Measurements from ENCODE around the gene CRISPLD2. TPM values are rescaled to one million over a fixed set of nuclear protein-coding genes. Genes with fewer than 3 reads are reported as not detected.

CRISPLD2 gene
- total and polyA plus RNA-seq, 9 of the 15 experiments (the other 6 are each of a cell fraction or from before 2014, with no cell fraction given), result 0.03 to 0.24 (median 0.04) TPM; not detected in 4

DNA sequence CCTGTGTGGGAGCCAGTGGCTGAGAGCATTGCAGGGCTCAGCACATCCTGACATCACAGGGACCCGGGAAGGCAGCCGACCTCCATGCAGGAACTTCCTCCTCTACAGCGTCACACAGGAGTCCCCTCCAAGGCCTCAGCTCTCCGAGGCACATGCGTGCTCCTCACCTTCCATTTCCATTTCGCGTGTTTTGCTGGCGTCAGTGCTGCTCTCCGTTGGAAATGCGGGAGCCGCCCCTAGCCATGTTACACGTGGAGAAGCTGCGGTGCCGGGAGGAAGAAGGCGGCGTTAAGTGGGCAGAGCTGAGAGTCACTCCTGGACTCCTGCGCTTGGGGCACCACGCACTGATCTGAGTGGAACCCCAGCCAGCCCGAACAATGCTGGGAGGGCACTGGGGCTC lies 25.2 kb upstream of the CRISPLD2 start:
- FAIRE-seq, result no peak
- ChIA-PET POLR2A (no interaction called here), CTCF (ENCODE audit: low intra/inter-chr PET ratio) (no interaction called here)
- Histone ChIP-seq H3K27me3 (ENCODE audit: control insufficient read depth in 2 of 2, insufficient read depth in 2 of 2, low read length in 2 of 2) (peaks cover 0 to 4% of the 10 kb centered on the region in 2 experiments; a peak in 2 of 5 replicates), H3K4me2 (ENCODE audit: insufficient read depth, low read length) (no peak overlapping the region), H3K4me1 (replicated peaks in 1 of 2; ENCODE audit: control insufficient read depth in 2 of 2, insufficient read depth in 2 of 2, low read length in 2 of 2) (peaks cover 2 to 5% of the 10 kb centered on the region in 2 experiments; a peak in 2 of 5 replicates), H3K36me3 (ENCODE audit: control insufficient read depth, insufficient read depth, low read length) (no peaks in the 10 kb centered on the region), H2AFZ (ENCODE audit: low read depth, low read length) (no peak overlapping the region), H3K79me2 (ENCODE audit: control insufficient read depth, insufficient read depth, low read length) (no peaks in the 10 kb centered on the region), H3K9ac (ENCODE audit: insufficient read depth in 1 of 2, low read depth in 2 of 2, low read length in 2 of 2) (peak overlapping the region in 1 of 2 experiments; percentile 59; a peak in 1 of 4 replicates), H3K4me3 (no peak overlapping the region), H3K9me1 (ENCODE audit: control insufficient read depth, insufficient read depth, low read length) (no peaks in the 10 kb centered on the region), H3K9me3 (replicated peaks; ENCODE audit: control insufficient read depth, insufficient read depth, low read depth, low read length) (no peaks in the 10 kb centered on the region), H3K27ac (ENCODE audit: extremely low read depth, low read depth, low read length) (no peak overlapping the region), H4K20me1 (replicated peaks; ENCODE audit: control insufficient read depth, insufficient read depth, low read length) (no peaks in the 10 kb centered on the region)
- DNase-seq (ENCODE audit: extremely low read depth in 1 of 4, low spot score in 3 of 4), result no peak
- ATAC-seq, result no peak; the same call in 1 of the 3 replicates
- BruUV-seq (replicated peaks), result no TSS peak
- in situ Hi-C loops (cut with MboI), result no loop called here
- intact Hi-C loops (cut with micrococcal nuclease), result no loop called here
- WGBS (ENCODE audit: insufficient coverage, low coverage, missing lambda C conversion rate), result 56% methylated on average over 16 of the region's 19 CpGs
- TF ChIP-seq PHTF2 (CRISPR knock-in tag; IDR thresholded peaks at IDR 0.05) (no peak), NEUROD1 (IDR thresholded peaks at IDR 0.05; ENCODE audit: borderline replicate concordance, low read depth, low read length, partially characterized antibody) (no peak), RHOXF2B (CRISPR knock-in tag; conservative IDR thresholded peaks at IDR 0.05) (no peak), SP2 (IDR thresholded peaks at IDR 0.05; ENCODE audit: extremely low read depth, low read depth, low read length, poor library complexity, severe bottlenecking) (no peak), ZNF766 (CRISPR knock-in tag; conservative IDR thresholded peaks at IDR 0.05) (no peak), EGR1 (conservative IDR thresholded peaks at IDR 0.05) (no peak), TAF15 (IDR thresholded peaks at IDR 0.05; ENCODE audit: low read depth, low read length) (no peak), CBX1 (IDR thresholded peaks at IDR 0.05; ENCODE audit: low read depth) (no peak), MEF2D (tag; conservative IDR thresholded peaks at IDR 0.05; ENCODE audit: low read depth) (no peak), SRSF9 (IDR thresholded peaks at IDR 0.05; ENCODE audit: borderline replicate concordance, low read depth, low read length) (no peak), CBX3 (IDR thresholded peaks at IDR 0.05; ENCODE audit: borderline replicate concordance in 1 of 2, low read length in 2 of 2) (no peak), SREBF2 (CRISPR knock-in tag; IDR thresholded peaks at IDR 0.05) (no peak)
- TF ChIP-seq, protein P1, sequence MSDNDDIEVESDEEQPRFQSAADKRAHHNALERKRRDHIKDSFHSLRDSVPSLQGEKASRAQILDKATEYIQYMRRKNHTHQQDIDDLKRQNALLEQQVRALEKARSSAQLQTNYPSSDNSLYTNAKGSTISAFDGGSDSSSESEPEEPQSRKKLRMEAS (CRISPR knock-in tag; IDR thresholded peaks at IDR 0.05), result no peak
- TF ChIP-seq, protein P2, sequence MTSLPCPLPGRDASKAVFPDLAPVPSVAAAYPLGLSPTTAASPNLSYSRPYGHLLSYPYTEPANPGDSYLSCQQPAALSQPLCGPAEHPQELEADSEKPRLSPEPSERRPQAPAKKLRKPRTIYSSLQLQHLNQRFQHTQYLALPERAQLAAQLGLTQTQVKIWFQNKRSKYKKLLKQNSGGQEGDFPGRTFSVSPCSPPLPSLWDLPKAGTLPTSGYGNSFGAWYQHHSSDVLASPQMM (CRISPR knock-in tag; IDR thresholded peaks at IDR 0.05), result no peak
- TF ChIP-seq, protein P3, sequence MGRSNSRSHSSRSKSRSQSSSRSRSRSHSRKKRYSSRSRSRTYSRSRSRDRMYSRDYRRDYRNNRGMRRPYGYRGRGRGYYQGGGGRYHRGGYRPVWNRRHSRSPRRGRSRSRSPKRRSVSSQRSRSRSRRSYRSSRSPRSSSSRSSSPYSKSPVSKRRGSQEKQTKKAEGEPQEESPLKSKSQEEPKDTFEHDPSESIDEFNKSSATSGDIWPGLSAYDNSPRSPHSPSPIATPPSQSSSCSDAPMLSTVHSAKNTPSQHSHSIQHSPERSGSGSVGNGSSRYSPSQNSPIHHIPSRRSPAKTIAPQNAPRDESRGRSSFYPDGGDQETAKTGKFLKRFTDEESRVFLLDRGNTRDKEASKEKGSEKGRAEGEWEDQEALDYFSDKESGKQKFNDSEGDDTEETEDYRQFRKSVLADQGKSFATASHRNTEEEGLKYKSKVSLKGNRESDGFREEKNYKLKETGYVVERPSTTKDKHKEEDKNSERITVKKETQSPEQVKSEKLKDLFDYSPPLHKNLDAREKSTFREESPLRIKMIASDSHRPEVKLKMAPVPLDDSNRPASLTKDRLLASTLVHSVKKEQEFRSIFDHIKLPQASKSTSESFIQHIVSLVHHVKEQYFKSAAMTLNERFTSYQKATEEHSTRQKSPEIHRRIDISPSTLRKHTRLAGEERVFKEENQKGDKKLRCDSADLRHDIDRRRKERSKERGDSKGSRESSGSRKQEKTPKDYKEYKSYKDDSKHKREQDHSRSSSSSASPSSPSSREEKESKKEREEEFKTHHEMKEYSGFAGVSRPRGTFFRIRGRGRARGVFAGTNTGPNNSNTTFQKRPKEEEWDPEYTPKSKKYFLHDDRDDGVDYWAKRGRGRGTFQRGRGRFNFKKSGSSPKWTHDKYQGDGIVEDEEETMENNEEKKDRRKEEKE (IDR thresholded peaks at IDR 0.05; ENCODE audit: borderline replicate concordance in 1 of 2, control insufficient read depth in 1 of 2, low read depth in 2 of 2, low read length in 1 of 2), result no peak
